Activated naive CD8-positive, alpha-beta T cell treated with anti-CD3 and anti-CD28 coated beads, Interleukin-2, amount 10 ng/mL, durations not matched to agents 7 days and 5 days (primary cell): Measurements from ENCODE around the gene KNTC1. TPM values are rescaled to one million over a fixed set of nuclear protein-coding genes. Genes with fewer than 3 reads are reported as not detected.
"Not testable (repeated sequence)": the region's sequence is repeated elsewhere in the genome, so short reads cannot be mapped to it uniquely, and the experiment has no call there.

Experiments
- ATAC-seq: fragments of 150-1000 bp; cut with Tn5 transposase; one replicate; pipeline ENCODE4 v1.10.0; 2021; ENCODE audit warnings: low read depth, moderate library complexity
- POLR2A ChIA-PET: fragments of 350-600 bp; sonication (Branson Sonifier 250); formaldehyde crosslinking; loops from one replicate; lab custom pipeline; 2021; ENCODE audit warnings: antibody characterized with exemption; lab: Charles Lee
- DNase-seq: peaks from one replicate; pipeline ENCODE4 v3.0.0; 2021
- H3K27ac Mint-ChIP-seq: one replicate; pipeline ENCODE4 v1.8.0; 2022; ENCODE audit warnings: mild to moderate bottlenecking, mixed read lengths
- H3K27me3 Mint-ChIP-seq: one replicate; pipeline ENCODE4 v1.8.0; 2022; ENCODE audit warnings: mild to moderate bottlenecking, moderate library complexity, mixed read lengths
- H3K36me3 Mint-ChIP-seq: one replicate; pipeline ENCODE4 v1.8.0; 2021; ENCODE audit warnings: mild to moderate bottlenecking, mixed read lengths
- H3K4me1 Mint-ChIP-seq: one replicate; pipeline ENCODE4 v1.8.0; 2021; ENCODE audit warnings: mixed read lengths
- H3K4me3 Mint-ChIP-seq: one replicate; pipeline ENCODE4 v1.8.0; 2022; ENCODE audit warnings: mild to moderate bottlenecking, moderate library complexity, mixed read lengths
- H3K9me3 Mint-ChIP-seq: one replicate; pipeline ENCODE4 v1.8.0; 2021; ENCODE audit warnings: mixed read lengths
- total RNA-seq, 2 experiments: library from RNA; stranded (reverse); gene quantifications; one replicate each; pipeline ENCODE4 v1.2.3, GENCODE V29; 2021

Gene KNTC1
- total RNA-seq, 2 experiments from 2014 or later = 125 to 130 TPM

DNA sequence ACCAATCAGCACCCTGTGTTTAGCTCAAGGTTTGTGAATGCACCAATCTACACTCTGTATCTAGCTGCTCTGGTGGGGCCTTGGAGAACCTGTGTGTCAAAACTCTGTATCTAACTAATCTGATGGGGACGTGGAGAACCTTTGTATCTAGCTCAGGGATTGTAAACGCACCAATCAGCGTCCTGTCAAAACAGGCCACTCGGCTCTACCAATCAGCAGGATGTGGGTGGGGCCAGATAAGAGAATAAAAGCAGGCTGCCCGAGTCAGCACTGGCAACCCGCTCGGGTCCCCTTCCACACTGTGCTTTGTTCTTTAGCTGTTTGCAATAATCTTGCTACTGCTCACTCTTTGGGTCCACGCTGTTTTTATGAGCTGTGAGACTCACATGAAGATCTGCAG, 65.5 kb downstream of the KNTC1 start:
- H3K27me3 Mint-ChIP-seq, DNase-seq, H3K9me3 Mint-ChIP-seq, H3K27ac Mint-ChIP-seq, ATAC-seq, H3K4me1 Mint-ChIP-seq, H3K4me3 Mint-ChIP-seq: not testable (repeated sequence)
- peaks cover 22% of the 10 kb centered on the region for H3K36me3 Mint-ChIP-seq
- POLR2A ChIA-PET = interaction anchor here (1.3 kb wide), 1 partner anchor 92 kb away, joined by 3 read pairs; the partner anchor contains the start of gene ZCCHC8

DNA sequence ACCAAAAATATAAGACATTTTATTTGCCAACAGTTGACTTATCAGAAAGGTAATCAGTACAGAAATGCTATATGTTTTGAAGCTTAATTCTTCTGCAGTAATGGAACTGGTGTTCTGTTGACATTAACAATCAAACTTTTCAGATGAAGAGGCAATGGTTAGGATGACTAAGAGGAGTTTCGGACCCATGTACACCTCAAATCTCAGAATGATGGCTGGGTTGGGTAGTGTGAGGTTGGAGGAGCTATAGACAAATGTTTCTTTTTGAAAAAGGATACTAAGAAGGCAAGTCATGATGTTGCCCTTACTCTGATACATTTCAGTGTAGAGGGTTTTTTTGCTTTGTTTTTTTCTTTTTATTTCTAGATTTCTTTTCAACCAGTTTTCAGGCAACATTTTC, 66.9 kb downstream of the KNTC1 start:
- Mint-ChIP-seq H3K36me3 (peaks cover 27% of the 10 kb centered on the region), H3K4me3 (no peak overlapping the region), H3K4me1 (peaks cover 2% of the 10 kb centered on the region), H3K9me3 (no peaks in the 10 kb centered on the region), H3K27me3 (no peaks in the 10 kb centered on the region), H3K27ac (no peak overlapping the region)
- DNase-seq = no peak
- POLR2A ChIA-PET = no interaction called here
- no peak for ATAC-seq

DNA sequence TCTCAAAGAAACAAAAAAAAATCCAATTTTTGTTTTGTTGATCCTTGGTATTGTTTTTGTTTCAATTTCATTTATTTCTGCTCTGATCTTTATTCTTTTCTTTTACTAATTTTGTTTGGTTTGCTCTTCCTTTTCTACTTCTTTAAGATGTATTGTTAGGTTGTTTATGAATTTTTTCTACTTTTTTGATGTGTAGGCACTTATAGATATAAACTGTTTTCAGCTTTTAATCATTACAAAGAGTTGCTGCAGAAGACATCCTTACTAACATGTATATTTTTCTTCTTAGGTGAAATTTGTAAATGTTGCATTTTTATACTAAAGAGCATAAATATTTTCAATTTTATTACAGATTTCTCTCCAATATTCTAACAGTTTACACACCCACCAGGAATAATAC, 69.8 kb downstream of the KNTC1 start:
- POLR2A ChIA-PET = interaction anchor here (0.7 kb wide), 2 partner anchors 85 to 96 kb away, joined by 3 to 6 read pairs; partner anchors contain the start of gene ZCCHC8
- no peaks in the 10 kb centered on the region for H3K9me3 Mint-ChIP-seq
- peak overlapping the region; percentile 35 for H3K27ac Mint-ChIP-seq
- no peak for ATAC-seq
- peaks cover 2% of the 10 kb centered on the region for H3K4me1 Mint-ChIP-seq
- no peak for DNase-seq
- peaks cover 24% of the 10 kb centered on the region for H3K36me3 Mint-ChIP-seq
- no peaks in the 10 kb centered on the region for H3K27me3 Mint-ChIP-seq
- no peak overlapping the region for H3K4me3 Mint-ChIP-seq

DNA sequence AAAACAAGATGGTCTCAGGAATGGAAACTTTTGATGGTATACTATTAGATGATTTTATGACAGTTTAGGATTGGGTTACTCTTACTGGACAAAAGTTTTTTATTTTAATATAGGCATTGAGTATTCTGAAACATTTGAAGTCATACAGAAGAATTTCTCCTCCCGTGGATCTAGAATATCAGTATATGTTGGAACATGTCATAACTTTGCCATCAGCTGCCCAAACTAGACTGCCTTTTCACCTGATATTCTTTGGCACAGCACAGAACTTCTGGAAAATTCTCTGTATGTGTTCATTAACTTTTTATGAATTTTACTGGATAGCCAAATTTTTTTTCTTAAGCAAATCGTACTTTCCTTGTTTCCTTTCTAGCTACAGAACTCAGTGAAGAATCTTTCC, 75.4 kb downstream of the KNTC1 start:
- no peak overlapping the region for H3K27ac Mint-ChIP-seq
- peaks cover 27% of the 10 kb centered on the region for H3K36me3 Mint-ChIP-seq
- no peak overlapping the region for H3K4me3 Mint-ChIP-seq
- ATAC-seq (no peak), DNase-seq (no peak)
- no peaks in the 10 kb centered on the region for H3K27me3 Mint-ChIP-seq
- POLR2A ChIA-PET = interaction anchor here (0.6 kb wide), 2 partner anchors 21 to 169 kb away, joined by 3 to 4 read pairs; no protein-coding TSS in a partner anchor
- H3K9me3 Mint-ChIP-seq = no peaks in the 10 kb centered on the region
- H3K4me1 Mint-ChIP-seq = no peaks in the 10 kb centered on the region

DNA sequence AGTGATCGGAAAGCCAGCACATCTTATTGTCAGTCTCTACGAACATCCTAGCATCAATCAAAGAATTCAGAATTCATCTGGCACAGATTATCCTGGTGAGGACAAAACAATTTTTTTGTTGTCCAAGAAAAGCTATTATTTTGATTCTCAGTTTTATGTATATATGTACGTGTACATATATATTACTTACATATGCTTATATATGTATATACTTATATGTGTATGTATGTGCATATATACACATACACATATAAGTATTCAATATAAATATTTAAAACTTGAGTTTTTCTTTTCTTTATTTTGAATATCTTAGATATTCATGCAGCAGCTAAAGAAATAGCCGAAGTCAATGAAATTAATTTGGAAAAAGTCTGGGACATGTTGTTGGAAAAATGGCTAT, 77.9 kb downstream of the KNTC1 start:
- H3K4me1 Mint-ChIP-seq = no peaks in the 10 kb centered on the region
- H3K4me3 Mint-ChIP-seq = no peak overlapping the region
- no peak overlapping the region for H3K27ac Mint-ChIP-seq
- peaks cover 17% of the 10 kb centered on the region for H3K36me3 Mint-ChIP-seq
- POLR2A ChIA-PET = no interaction called here
- no peaks in the 10 kb centered on the region for H3K9me3 Mint-ChIP-seq
- ATAC-seq (no peak), DNase-seq (no peak)
- no peaks in the 10 kb centered on the region for H3K27me3 Mint-ChIP-seq

DNA sequence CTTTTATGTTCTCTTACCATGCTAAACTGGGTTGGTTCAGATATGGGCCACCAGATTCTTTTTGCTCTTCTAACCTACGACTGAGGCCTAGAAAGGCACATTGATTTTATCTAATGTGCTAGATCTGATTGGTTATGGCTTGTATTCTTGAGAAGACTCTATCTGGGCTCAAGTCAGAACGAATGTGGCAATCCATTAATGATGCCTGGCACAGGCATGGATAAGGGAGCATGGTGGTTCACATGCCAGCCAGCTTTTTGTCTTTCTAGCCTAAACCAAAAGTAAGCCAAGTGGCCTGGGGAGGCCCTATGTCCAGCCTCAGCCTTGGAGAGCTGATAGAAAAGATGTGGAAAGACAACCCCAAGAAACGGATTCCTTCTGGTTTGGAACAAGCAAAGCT, 82.7 kb downstream of the KNTC1 start:
- no peaks in the 10 kb centered on the region for H3K4me1 Mint-ChIP-seq
- peaks cover 18% of the 10 kb centered on the region for H3K36me3 Mint-ChIP-seq
- no peaks in the 10 kb centered on the region for H3K27me3 Mint-ChIP-seq
- DNase-seq (no peak), ATAC-seq (no peak)
- no peak overlapping the region for H3K4me3 Mint-ChIP-seq
- no peak overlapping the region for H3K27ac Mint-ChIP-seq
- POLR2A ChIA-PET = interaction anchor here (0.6 kb wide), 1 partner anchor 49 kb away, joined by 3 read pairs; no protein-coding TSS in a partner anchor
- H3K9me3 Mint-ChIP-seq = no peaks in the 10 kb centered on the region

DNA sequence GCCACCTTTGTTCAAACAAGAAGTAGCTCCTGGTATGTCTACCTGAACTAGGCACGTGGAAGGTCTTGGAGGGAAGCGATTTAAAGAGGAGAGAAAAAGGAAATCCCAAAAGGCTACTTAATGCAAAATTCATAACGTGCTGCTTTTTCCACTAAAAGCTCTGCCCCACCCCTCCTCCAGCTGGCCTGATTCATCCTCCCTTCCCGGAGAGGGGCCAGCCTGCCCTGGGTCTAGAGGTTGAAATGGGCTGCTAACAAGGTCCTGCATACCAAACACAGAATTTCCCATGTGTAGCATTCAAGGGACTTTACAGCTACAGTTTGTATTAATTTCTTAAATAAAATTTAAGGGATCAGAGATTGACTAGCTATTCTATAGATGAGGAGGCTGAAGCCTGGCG, 83.2 kb downstream of the KNTC1 start:
- Mint-ChIP-seq H3K27me3 (no peaks in the 10 kb centered on the region), H3K27ac (no peak overlapping the region)
- ATAC-seq = no peak

DNA sequence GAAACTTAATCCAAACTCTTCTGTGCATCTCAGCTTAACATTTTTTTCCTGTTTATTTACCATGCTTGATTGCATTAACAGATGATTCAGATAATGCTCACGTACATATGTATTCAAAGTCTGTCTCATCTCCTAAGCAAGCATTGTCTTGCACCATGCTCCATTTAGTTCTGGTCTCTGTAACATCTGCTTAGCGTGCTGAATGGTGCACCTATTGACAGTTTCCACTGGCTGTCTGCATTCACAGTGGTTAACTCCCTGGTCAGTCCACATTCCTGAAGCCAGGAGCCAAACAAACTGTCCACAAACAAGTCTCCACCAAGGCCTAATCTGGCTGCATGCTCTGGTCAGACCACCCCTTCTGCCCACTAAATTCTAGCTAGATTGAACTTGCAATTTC, 83.9 kb downstream of the KNTC1 start:
- ATAC-seq = no peak
- peaks cover 16% of the 10 kb centered on the region for H3K36me3 Mint-ChIP-seq
- no peaks in the 10 kb centered on the region for H3K9me3 Mint-ChIP-seq
- POLR2A ChIA-PET = no interaction called here
- no peak overlapping the region for H3K27ac Mint-ChIP-seq
- H3K4me1 Mint-ChIP-seq = no peaks in the 10 kb centered on the region
- no peak overlapping the region for H3K4me3 Mint-ChIP-seq
- H3K27me3 Mint-ChIP-seq = no peaks in the 10 kb centered on the region
- no peak for DNase-seq

More for the DNA sequence above, 83.2 kb downstream of the KNTC1 start:
- H3K36me3 Mint-ChIP-seq = peaks cover 16% of the 10 kb centered on the region
- no peak for DNase-seq
- no peak overlapping the region for H3K4me3 Mint-ChIP-seq
- H3K9me3 Mint-ChIP-seq = no peaks in the 10 kb centered on the region
- H3K4me1 Mint-ChIP-seq = no peaks in the 10 kb centered on the region
- POLR2A ChIA-PET = interaction anchor here (0.6 kb wide), 1 partner anchor 48 kb away, joined by 3 read pairs; no protein-coding TSS in a partner anchor

DNA sequence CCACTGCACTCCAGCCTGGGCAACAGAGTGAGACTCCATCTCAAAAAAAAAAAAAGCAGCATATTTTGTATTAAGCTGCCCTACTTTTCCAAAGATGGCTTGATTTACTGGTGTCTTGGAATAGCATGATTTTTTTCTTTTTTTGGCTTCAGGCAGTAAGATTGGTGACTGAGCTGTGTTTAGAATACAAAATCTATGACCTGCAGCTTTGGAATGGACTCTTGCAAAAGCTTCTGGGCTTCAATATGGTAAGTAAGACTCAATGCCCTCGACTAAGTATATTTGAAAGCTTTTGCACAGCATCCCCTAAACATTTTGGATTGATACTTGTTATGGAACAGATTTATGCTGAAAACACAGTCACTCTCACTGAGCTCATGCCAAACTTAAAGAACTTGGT, 87.8 kb downstream of the KNTC1 start:
- H3K9me3 Mint-ChIP-seq = no peaks in the 10 kb centered on the region
- DNase-seq (no peak), ATAC-seq (no peak)
- H3K36me3 Mint-ChIP-seq = peaks cover 31% of the 10 kb centered on the region
- H3K27ac Mint-ChIP-seq = no peak overlapping the region
- H3K27me3 Mint-ChIP-seq = no peaks in the 10 kb centered on the region
- POLR2A ChIA-PET = no interaction called here
- H3K4me1 Mint-ChIP-seq = no peaks in the 10 kb centered on the region
- no peak overlapping the region for H3K4me3 Mint-ChIP-seq

DNA sequence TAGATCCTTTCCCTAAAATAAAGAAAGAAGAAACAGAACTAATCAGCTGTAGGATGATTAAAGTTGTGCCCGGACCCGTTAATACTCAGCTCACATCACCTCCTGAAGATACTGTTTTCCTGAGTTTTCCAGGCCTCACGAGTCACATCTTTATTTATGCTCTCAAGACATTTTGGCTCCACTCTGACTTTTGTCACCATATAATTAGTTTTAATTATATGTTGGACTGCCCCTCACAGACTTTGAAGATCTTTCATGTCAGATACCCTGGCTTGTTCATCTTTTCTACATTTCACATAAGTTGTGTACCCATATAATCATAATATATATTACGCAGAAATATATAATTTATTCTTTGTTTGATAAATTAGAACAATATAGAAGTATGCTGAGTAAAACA, 88.7 kb downstream of the KNTC1 start:
- DNase-seq (no peak), ATAC-seq (no peak)
- POLR2A ChIA-PET = no interaction called here
- Mint-ChIP-seq H3K27ac (no peak overlapping the region), H3K9me3 (no peaks in the 10 kb centered on the region), H3K27me3 (no peaks in the 10 kb centered on the region), H3K36me3 (peaks cover 34% of the 10 kb centered on the region), H3K4me3 (no peak overlapping the region), H3K4me1 (no peaks in the 10 kb centered on the region)

DNA sequence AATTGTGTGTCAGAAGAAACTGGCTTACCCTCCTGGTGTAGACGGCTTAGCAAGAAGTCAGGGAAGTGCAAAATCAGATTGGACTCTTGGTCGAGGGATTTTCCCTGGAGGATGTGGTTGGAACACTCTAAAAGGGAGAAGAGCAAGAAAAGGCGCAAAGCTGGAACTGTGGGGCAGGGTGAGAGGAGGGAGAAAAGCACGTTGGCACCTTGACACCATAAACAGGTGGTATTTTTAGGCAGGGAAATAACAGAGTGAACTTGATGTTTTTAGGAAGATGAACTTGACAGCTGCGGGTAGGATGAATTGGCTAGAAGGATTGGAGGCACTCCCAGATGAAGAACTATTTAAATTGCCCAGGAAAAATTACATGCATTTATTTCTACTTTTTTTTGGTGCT, 108.4 kb downstream of the KNTC1 start:
- H3K27ac Mint-ChIP-seq = no peak overlapping the region
- H3K4me3 Mint-ChIP-seq = no peak overlapping the region
- POLR2A ChIA-PET = no interaction called here
- no peaks in the 10 kb centered on the region for H3K27me3 Mint-ChIP-seq
- no peaks in the 10 kb centered on the region for H3K4me1 Mint-ChIP-seq
- DNase-seq (no peak), ATAC-seq (no peak)
- H3K9me3 Mint-ChIP-seq = no peaks in the 10 kb centered on the region
- peaks cover 3% of the 10 kb centered on the region for H3K36me3 Mint-ChIP-seq

DNA sequence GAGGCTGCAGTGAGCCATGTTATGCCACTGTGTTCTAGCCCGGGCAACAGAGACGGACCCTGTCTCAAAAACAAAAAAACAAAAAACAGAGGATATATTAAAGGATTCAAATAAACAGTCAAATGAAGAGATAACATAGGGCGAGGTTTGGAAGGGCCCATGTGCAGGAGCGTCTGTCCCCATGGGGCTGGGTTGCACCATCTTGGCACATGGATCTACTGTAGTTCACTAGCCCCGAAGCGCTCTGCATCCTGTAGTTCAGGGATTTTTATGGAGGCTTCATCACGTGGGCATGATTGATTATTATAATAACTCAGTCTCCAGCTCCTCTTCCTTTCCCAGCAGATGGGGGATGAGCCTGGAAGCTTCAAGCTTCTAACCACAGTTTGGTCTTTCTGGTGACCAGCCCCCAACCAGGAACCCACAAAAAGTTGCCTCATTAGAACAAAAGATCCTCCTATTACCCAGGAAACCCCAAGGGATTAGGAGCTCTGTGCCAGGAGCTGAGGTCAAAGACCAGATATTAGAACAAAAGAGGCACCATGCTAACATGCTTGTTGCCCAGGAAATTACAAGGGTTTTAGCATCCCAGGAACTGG, 116.3 kb downstream of the KNTC1 start:
- DNase-seq (no peak), ATAC-seq (no peak)
- Mint-ChIP-seq H3K9me3 (no peaks in the 10 kb centered on the region), H3K4me3 (no peak overlapping the region), H3K27ac (no peak overlapping the region), H3K4me1 (peaks cover 12% of the 10 kb centered on the region), H3K27me3 (no peaks in the 10 kb centered on the region), H3K36me3 (peaks cover 8% of the 10 kb centered on the region)
- POLR2A ChIA-PET = no interaction called here

DNA sequence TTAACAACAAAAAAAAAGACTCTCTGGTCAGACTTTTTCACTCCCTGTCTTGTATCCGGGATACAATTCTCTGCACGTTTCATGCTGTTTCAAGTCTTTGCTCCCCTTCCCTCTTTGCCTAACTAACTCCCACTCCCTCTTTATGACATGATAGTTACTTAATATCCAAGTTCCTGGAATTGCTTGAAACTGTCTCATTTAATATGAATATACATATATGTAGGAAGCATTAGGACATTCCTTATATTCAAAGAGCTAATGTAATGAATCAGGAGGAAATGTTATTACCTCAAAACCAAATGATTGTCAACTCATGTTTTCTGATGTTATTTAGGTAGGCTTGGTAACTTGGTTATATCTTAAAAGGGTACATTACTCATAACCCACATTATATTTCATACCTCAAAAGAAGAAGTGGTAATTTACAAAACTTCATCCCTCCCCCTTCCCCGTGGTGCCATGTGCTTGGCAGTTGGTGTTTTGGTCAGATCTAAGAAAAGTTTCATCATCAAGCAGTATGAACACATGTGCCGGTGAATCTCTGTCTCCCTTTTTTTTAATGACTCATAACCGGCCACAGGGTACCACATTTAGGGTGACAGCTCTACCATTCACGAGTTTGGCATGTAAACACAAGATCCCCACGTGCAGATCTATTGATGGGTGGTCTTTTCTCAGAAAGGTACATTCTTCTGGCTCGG, 119.6 kb downstream of the KNTC1 start:
- POLR2A ChIA-PET = no interaction called here
- no peak for DNase-seq
- ATAC-seq = peak; percentile 81
- H3K4me3 Mint-ChIP-seq = peak overlapping the region; percentile 59
- no peaks in the 10 kb centered on the region for H3K9me3 Mint-ChIP-seq
- H3K27ac Mint-ChIP-seq = peak overlapping the region; percentile 17
- H3K27me3 Mint-ChIP-seq = no peaks in the 10 kb centered on the region
- H3K36me3 Mint-ChIP-seq = peaks cover 10% of the 10 kb centered on the region
- peaks cover 14% of the 10 kb centered on the region for H3K4me1 Mint-ChIP-seq
